HEK293T (cell line): ENCODE measurements around the gene GJD4.

Experiments used
- BHLHE40 ChIP-seq: fragments of 450-650 bp; IDR thresholded peaks from 2 replicates; pipeline ENCODE4 v1.6.1; 2016; ENCODE audit warnings: mild to moderate bottlenecking, moderate library complexity, borderline replicate concordance
- ELF4 ChIP-seq: fragments of 450-650 bp; IDR thresholded peaks from 2 replicates; pipeline ENCODE4 v1.6.1; 2017; ENCODE audit warnings: antibody characterized with exemption
- LEF1 ChIP-seq: fragments of 450-650 bp; IDR thresholded peaks from 2 replicates; pipeline ENCODE4 v1.6.1; 2017; ENCODE audit warnings: mild to moderate bottlenecking, borderline replicate concordance
- PKNOX1 ChIP-seq: fragments of 450-650 bp; IDR thresholded peaks from 2 replicates; pipeline ENCODE4 v1.6.1; 2016
- SUZ12 ChIP-seq: fragments of 450-650 bp; IDR thresholded peaks from 2 replicates; pipeline ENCODE4 v1.6.1; 2016; ENCODE audit warnings: mild to moderate bottlenecking
- ZNF384 ChIP-seq: fragments of 450-650 bp; IDR thresholded peaks from 2 replicates; pipeline ENCODE4 v1.6.1; 2016

GRCh38 chr10:35600193-35600592 lies 4.9 kb upstream of the GJD4 start:
- TF ChIP-seq ZNF384 = no peak
- no peak for TF ChIP-seq SUZ12
- no peak for TF ChIP-seq LEF1
- no peak for TF ChIP-seq BHLHE40
- no peak for TF ChIP-seq PKNOX1
- no peak for TF ChIP-seq ELF4
